Neural crest cell (in vitro differentiated cells): ENCODE data around the gene CEP63. TPM values are rescaled to one million over a fixed set of nuclear protein-coding genes. Genes with fewer than 3 reads are reported as not detected.

Experiments
- DNase-seq: peaks from one replicate; pipeline ENCODE4 v3.0.0; 2021; ENCODE audit warnings: low read depth, mixed read lengths, low spot score
- H3K27ac Mint-ChIP-seq: one replicate; pipeline ENCODE4 v1.8.0; 2021; ENCODE audit warnings: mild to moderate bottlenecking, mixed read lengths; ENCODE audit not compliant: unreplicated experiment
- H3K27me3 Mint-ChIP-seq: 2 replicates; pipeline ENCODE4 v1.8.0; 2021; ENCODE audit warnings: low read depth, mild to moderate bottlenecking, mixed read lengths
- H3K36me3 Mint-ChIP-seq: 2 replicates; pipeline ENCODE4 v1.8.0; 2021; ENCODE audit warnings: low read depth, mild to moderate bottlenecking, mixed read lengths
- H3K4me1 Mint-ChIP-seq: 2 replicates; pipeline ENCODE4 v1.8.0; 2021; ENCODE audit warnings: mixed read lengths
- H3K4me3 Mint-ChIP-seq: one replicate; pipeline ENCODE4 v1.8.0; 2021; ENCODE audit warnings: mild to moderate bottlenecking, mixed read lengths
- H3K9me3 Mint-ChIP-seq: 2 replicates; pipeline ENCODE4 v1.8.0; 2021; ENCODE audit warnings: mixed read lengths
- CTCF ChIP-seq: fragments of 200-600 bp; sonication (generic); conservative IDR thresholded peaks from 2 replicates; pipeline ENCODE4 v1.5.0; 2021; ENCODE audit warnings: antibody characterized with exemption, mild to moderate bottlenecking
- total RNA-seq: library from RNA; stranded (reverse); gene quantifications from 2 replicates; pipeline ENCODE4 v1.2.1, GENCODE V29; 2021

CEP63 gene
- total RNA-seq, 1 donor from 2014 or later, result 27.0 TPM

GRCh38 chr3:134607054-134608022 is 121.5 kb downstream of the CEP63 start:
- no peak for DNase-seq
- no peak for TF ChIP-seq CTCF
- Mint-ChIP-seq H3K27me3 (no peaks in the 10 kb centered on the region), H3K36me3 (no peaks in the 10 kb centered on the region), H3K9me3 (no peaks in the 10 kb centered on the region), H3K4me3 (no peak overlapping the region), H3K27ac (no peak overlapping the region), H3K4me1 (peaks cover 11% of the 10 kb centered on the region)

GRCh38 chr3:134608023-134608770 is 122.3 kb downstream of the CEP63 start:
- H3K27me3 Mint-ChIP-seq, result no peaks in the 10 kb centered on the region
- H3K4me1 Mint-ChIP-seq, result peaks cover 6% of the 10 kb centered on the region
- no peak for DNase-seq
- H3K9me3 Mint-ChIP-seq, result no peaks in the 10 kb centered on the region
- H3K36me3 Mint-ChIP-seq, result no peaks in the 10 kb centered on the region
- no peak overlapping the region for H3K4me3 Mint-ChIP-seq
- peak overlapping the region; percentile 43 for H3K27ac Mint-ChIP-seq
- TF ChIP-seq CTCF, result no peak

- Mint-ChIP-seq H3K27me3 (no peaks in the 10 kb centered on the region), H3K4me3 (no peak overlapping the region), H3K9me3 (no peaks in the 10 kb centered on the region), H3K36me3 (no peaks in the 10 kb centered on the region), H3K27ac (peak overlapping the region; percentile 64), H3K4me1 (peaks cover 6% of the 10 kb centered on the region)
- TF ChIP-seq CTCF, result no peak
- DNase-seq, result no peak
Measured at GRCh38 chr3:134608771-134609435, 123.0 kb downstream of the CEP63 start.

- H3K9me3 Mint-ChIP-seq, result no peaks in the 10 kb centered on the region
- TF ChIP-seq CTCF, result no peak
- DNase-seq, result no peak
- peaks cover 6% of the 10 kb centered on the region for H3K4me1 Mint-ChIP-seq
- H3K27me3 Mint-ChIP-seq, result no peaks in the 10 kb centered on the region
- H3K36me3 Mint-ChIP-seq, result no peaks in the 10 kb centered on the region
- no peak overlapping the region for H3K4me3 Mint-ChIP-seq
- no peak overlapping the region for H3K27ac Mint-ChIP-seq
Measured at GRCh38 chr3:134609821-134610431, 124.1 kb downstream of the CEP63 start.
